GM12892 (cell line): Measurements from ENCODE around the gene LCN12.

Experiments used
- POLR2A ChIP-seq: IDR thresholded peaks from 2 replicates; pipeline ENCODE4 v1.6.1; 2011; ENCODE audit warnings: low read depth, low read length, control low read depth
- TAF1 ChIP-seq: IDR thresholded peaks from 2 replicates; pipeline ENCODE4 v1.6.1; 2011; ENCODE audit warnings: low read depth, mild to moderate bottlenecking, control low read depth, low read length, borderline replicate concordance

- no peak for TF ChIP-seq POLR2A
- TF ChIP-seq TAF1, result no peak
Observed at GRCh38 chr9:136913701-136914438, 38.2 kb upstream of the LCN12 start.
